Heart left ventricle (tissue), 13 donors: ENCODE data around the gene INSIG1.

Experiments
- CTCF ChIP-seq, 12 donors: fragments of 200-600 bp; sonication (generic) in 4 of 12; IDR thresholded peaks; one replicate each; pipeline versions ENCODE4 v1.5.0 to v1.8.0; 2018 to 2022; ENCODE audit warnings: antibody characterized with exemption in 12 of 12, mild to moderate bottlenecking in 5 of 12
- POLR2A ChIP-seq, 2 donors: fragments of 450-650 bp; IDR thresholded peaks; one replicate each; pipeline ENCODE4 v1.6.1; 2017; ENCODE audit warnings: antibody characterized with exemption in 2 of 2, mild to moderate bottlenecking in 2 of 2, moderate library complexity in 2 of 2
- donor health status: ischemic (EF 13 %, LVEDD 7.1; RV severe dilation, severe dysfunction).
- donor health status: DM: no; HTN: yes; CAD: no.
- donor health status: DM: no; HTN: no; CAD: no.
- donor health status: ischemic (EF 25% LVEDD 6.9; RV normal size, moderate dysfunction).
- donor health status: ischemic (EF 25% LVEDD 5.7; RV mildly dilated, moderate dysfunction).
- donor health status: ischemic (EF 35%, LVEDD 5.7; RV mildly dilated, moderate dysfunction).
- donor health status: nonischemic (EF 11% LVEDD 7.7; RV severe dilation, severe dysfunction).
- donor health status: DM: yes; HTN: yes; CAD: no.
- donor health status: PGD.
- donor health status: ischemic (EF 29% LVEDD 5.4; RV normal size, mild dysfunction).
- donor health status: nonischemic (EF 23%, LVEDD 6.1; RV moderate dilation, normal function).

- TF ChIP-seq CTCF (IDR thresholded peaks at IDR 0.05): no peak
- no peak for TF ChIP-seq POLR2A (IDR thresholded peaks at IDR 0.05)
Observed at GRCh38 chr7:155279787-155280445, 17.8 kb upstream of the INSIG1 start.
